HT-29 (cell line): ENCODE results near the gene FAM210B. TPM values are rescaled to one million over a fixed set of nuclear protein-coding genes. Genes with fewer than 3 reads are reported as not detected.

Experiments used
- total RNA-seq: library from RNA; depleted of rRNA; stranded (reverse); fragments of >200 nt; shearing (Covaris generic); gene quantifications from 2 replicates; pipeline ENCODE4 v1.2.3, GENCODE V29; 2014; rRNA removed

Gene FAM210B
- total RNA-seq, 1 experiment from 2014 or later: 4.4 TPM

Other genes with a start within 250 kb of the FAM210B start
- gene MC3R, start 110.2 kb upstream of the FAM210B start, total RNA-seq: not detected in 2 replicates
- gene AURKA, start 33.2 kb downstream of the FAM210B start, total RNA-seq: 75.4 and 94.1 TPM in 2 replicates
- gene CSTF1, start 33.7 kb downstream of the FAM210B start, total RNA-seq: 44.9 and 49.0 TPM in 2 replicates
- 0.05 TPM in 1 of 2 replicates, not detected in the other for gene CASS4, start 53.3 kb downstream of the FAM210B start, total RNA-seq
- gene RTF2, start 109.7 kb downstream of the FAM210B start, total RNA-seq: 77.0 and 86.0 TPM in 2 replicates
- gene FAM209A, start 165.8 kb downstream of the FAM210B start, total RNA-seq: 0.13 and 0.83 TPM in 2 replicates
- gene FAM209B, start 174.3 kb downstream of the FAM210B start, total RNA-seq: not detected in 2 replicates